T-helper 2 cell treated with Interferon-gamma antibody and Interleukin-4, amounts not matched to agents 100 ng/mL and 5 ng/mL, for 36 hours (primary cell): Measurements from ENCODE around the gene DISP2. TPM values are rescaled to one million over a fixed set of nuclear protein-coding genes. Genes with fewer than 3 reads are reported as not detected.

Source experiments
- intact Hi-C: fragments of 100-400 bp; cut with micrococcal nuclease; formaldehyde crosslinking; loops from one replicate; pipeline ENCODE4 v1.15.1; 2023
- total RNA-seq: library from RNA; stranded (reverse); gene quantifications from 2 replicates; pipeline ENCODE4 v1.2.3, GENCODE V29; 2022

The DISP2 gene
- total RNA-seq, 1 donor from 2014 or later = 0.32 TPM

DNA sequence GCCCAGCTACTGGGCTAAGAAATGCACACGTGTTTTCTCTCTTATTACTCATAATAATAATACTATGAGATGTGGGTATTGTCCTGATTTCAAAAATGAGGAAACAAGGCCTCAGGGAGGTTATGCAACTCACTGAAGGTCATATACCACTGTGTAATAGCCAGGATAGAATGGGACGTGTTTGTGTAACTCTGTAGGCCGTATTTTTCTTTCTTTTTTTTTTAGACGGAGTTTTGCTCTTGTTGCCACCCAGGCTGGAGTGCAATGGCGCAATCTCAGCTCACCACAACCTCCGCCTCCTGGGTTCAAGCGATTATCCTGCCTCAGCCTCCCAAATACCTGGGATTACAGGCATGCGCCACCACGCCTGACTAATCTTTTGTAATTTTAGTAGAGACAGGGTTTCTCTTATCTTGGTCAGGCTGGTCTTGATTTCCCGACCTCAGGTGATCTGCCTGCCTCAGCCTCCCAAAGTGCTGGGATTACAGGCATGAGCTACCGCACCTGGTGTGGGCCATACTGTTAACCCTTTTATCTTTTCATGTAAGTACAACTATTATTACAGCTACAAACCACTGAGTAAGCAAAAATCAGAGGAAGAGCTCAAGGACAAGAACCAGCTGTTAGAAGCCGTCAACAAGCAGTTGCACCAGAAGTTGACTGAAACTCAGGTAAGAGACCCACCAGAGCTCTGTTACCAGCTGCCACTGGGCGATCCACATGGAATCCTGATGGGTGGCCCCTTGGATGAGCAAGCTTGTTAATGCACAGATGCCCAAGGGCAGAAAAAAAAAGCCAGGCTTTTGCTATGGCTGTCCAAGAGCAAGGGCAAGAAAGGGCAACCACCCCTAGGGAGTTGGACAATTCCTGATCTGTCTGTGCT, 31.2 kb downstream of the DISP2 start:
- intact Hi-C loops = no loop called here

DNA sequence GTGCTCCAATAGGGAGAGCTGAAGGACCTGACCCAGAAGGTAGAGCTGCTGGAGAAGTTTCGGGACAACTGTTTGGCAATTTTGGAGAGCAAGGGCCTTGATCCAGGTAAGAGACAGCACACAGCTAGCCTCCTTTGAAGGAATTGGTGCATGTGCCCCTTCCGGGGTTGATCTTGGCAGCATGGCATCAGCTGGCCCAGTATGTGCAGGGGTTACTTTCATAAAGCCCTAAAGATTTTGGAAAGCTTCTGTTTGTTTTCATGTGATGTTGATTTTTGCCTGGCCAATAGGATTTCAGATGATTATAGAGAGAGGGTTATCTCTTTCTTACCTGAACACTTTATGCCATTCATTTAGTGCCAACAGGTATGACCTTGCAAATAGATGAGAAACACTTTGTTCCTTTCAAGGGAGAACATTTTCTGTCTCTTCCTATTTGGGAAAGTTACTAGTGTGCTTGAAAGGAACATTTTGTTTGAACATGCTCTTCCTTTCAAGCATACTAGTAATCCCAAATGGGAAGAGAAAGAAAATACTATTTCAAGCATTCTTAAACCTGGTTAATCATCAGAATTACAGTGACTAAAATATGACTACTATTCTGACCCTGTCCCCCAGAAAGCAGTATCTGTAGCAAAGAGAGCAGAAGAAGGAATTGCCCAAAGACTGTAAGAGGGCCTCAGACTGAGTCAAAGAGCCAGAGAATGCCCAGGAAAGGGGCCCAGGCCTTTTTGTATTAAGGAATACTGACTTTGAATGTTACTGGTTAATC, 32.0 kb downstream of the DISP2 start:
- intact Hi-C loops = no loop called here

DNA sequence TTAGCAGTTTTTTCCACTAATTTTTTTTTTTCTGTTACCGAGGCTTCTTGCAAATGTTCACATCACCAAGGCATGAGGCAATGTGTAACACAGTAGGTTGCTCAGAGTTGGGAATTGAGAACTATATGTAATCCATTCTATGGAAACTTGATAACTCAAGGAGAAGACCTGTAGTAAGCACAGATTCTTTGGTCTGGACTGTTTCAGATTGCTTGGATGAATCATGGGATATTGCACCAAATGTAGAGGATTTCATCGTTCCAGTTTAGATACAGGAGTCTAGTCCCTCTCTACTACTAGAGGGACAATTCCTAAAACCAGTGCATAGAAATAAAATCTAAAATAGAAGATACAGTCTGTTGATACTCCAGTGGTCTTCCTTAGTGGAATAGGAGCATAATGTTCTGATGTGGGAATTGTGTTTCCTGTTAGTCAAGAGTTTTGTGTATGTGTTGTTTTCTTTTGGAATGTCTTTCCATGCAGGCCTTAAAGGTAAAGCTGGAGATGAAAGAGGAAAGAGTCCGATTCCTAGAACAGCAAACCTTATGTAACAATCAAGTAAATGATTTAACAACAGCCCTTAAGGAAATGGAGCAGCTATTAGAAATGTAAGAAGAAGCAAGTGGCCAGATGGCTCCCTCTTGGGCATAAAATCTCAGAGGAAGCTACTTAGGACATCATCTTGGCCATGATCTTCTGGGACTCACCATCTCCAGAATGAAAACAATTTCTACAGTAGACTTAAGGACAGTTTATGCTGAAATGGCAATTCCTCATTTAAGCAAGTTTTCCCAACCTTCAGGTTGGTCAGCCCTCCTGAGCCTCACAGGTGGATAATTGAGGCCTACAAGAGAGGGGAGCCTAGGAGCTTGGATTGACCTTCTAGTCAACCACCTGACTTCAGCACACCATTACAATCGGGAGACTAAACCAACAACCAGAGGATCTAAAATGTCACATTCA, 35.2 kb downstream of the DISP2 start:
- intact Hi-C loops = no loop called here

GRCh38 chr15:40397688-40398412, 39.8 kb downstream of the DISP2 start:
- intact Hi-C loops = no loop called here

DNA sequence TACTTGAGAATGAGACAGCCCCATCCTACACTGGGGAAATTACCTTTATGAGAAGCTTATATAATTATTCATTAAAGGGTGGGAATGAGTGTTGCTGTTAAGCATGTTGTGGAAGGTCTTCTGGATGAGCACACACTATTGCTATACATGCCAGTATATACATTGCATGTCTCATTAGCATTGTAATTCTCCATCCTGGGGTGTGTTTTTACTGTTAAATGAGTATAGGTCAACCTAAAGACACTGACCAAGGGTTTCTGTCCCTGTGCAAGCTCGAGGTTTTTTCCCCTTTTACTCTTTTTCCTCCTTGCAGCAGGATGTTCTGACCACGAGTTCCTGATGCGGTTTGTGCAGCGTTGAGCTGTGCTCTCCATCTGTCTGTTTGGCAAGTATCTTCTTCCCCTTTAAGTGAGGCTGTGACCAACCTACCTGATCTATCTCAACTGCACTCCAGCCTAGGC, 40.4 kb downstream of the DISP2 start:
- intact Hi-C loops = no loop called here

DNA sequence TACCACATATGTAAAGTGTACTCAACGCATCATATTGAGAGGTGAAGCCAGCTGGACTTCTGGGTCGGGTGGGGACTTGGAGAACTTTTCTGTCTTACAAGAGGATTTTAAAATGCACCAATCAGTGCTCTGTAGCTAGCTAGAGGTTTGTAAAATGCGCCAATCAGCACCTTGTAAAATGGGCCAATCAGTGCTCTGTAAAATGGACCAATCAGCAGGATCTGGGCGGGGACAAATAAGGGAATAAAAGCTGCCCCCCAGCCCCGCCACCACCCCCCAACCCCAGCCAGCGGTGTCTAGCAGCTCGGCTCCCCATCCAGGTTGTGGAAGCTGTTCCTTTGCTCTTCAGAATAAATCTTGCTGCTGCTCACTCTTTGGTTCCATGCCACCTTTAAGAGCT, 41.4 kb downstream of the DISP2 start:
- intact Hi-C loops = no loop called here

DNA sequence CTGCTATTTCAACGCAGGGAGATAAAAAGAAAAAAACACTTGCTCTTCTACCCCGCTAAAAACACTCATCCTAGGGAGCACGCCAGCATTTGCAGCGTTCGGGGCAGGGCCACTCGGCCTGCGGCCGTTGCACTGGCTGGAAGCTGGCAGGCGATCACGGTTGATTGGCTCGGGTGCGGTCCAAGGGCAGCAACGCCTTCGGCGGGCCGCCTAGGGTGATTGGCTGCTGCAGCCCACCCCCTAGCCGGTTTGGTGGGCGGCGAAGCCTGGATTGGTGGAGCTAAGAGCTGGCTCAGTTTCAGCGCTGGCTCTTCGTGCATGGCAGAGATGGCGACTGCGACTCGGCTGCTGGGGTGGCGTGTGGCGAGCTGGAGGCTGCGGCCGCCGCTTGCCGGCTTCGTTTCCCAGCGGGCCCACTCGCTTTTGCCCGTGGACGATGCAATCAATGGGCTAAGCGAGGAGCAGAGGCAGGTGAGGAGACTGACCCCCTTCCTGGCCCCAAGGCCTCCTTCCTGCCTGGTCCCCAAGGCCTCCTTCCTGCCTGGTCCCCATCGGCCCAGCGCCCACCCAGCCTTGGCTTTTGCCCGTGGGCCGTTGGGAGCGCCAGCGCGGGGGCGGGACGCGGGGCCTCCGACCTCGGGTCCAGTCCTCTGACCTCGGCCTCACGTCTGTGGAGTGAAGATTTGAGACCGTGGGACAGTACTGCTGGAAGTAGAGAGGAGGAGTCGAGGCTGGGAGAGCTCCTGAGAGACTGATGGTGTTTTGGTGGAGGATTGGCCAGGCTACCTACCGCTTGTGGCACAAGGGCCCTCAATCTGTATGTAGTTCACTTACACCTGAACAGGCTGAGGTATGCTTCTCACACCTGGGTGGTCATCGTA, 47.7 kb downstream of the DISP2 start, which contains the start of gene IVD:
TSS of gene IVD (plus strand) at position 295 of the 881 bp plus-strand sequence. CDS start at position 328, 33 bp downstream.
- intact Hi-C loops = loop anchor here (1.0 to 5.0 kb wide), 2 partner anchors 23 to 63 kb away; partner anchors contain the start of genes CCDC9B and KNSTRN

DNA sequence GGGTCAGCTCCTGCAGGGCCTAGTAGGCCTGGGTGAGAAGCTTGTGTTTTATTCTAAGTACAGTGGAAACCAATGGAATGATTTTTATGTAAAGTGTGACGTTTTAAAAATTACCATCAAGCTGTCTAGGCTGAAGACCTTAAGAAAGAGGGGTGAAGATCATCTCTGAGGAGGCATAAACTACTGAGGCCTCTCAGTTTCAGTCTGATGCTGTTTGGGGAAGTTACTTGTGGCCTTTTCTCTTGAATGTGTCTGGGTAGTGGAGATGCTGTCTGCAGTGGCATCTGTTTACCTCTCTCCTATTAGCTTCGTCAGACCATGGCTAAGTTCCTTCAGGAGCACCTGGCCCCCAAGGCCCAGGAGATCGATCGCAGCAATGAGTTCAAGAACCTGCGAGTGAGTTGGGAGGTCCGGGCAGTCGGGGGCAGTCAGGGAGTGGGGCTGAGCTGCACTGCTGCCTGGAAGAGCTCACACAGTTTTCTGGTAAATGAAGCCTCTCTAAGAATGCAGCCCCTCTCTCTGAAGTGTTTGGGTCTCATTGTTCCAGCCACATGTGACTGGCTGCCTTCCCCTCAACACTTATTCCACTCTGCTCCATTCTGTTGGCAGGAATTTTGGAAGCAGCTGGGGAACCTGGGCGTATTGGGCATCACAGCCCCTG, 49.4 kb downstream of the DISP2 start:
- intact Hi-C loops = loop anchor here (5.0 kb wide), 1 partner anchor 65 kb away; the partner anchor contains the start of gene CCDC9B

- intact Hi-C loops = loop anchor here (5.0 kb wide), 1 partner anchor 67 kb away; the partner anchor contains the start of gene CCDC9B
These were observed 51.3 kb downstream of the DISP2 start for GRCh38 chr15:40409366-40409765.

- intact Hi-C loops = no loop called here
These were observed 52.5 kb downstream of the DISP2 start for GRCh38 chr15:40410476-40410875.

- intact Hi-C loops = no loop called here
These were observed 54.2 kb downstream of the DISP2 start for GRCh38 chr15:40412095-40412759.

- intact Hi-C loops = no loop called here
These were observed 55.0 kb downstream of the DISP2 start for GRCh38 chr15:40413036-40413435.

DNA sequence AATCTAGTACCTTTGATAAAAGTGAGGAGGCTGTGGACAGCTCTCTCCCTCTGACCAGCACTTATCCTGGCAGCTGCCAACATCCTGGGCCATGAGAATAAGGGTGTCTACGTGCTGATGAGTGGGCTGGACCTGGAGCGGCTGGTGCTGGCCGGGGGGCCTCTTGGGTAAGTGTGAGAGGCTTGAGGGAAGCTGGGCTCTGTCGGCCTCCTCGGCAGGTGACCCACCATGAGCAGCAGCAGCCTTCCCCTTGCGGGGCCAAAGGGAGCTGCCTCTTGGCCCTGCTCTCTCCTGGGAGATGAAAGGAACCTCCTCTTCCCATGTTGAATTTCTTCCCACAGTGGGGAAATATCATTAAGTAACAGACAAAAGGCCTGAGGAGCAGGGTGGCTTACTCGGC, 56.8 kb downstream of the DISP2 start:
- intact Hi-C loops = no loop called here

DNA sequence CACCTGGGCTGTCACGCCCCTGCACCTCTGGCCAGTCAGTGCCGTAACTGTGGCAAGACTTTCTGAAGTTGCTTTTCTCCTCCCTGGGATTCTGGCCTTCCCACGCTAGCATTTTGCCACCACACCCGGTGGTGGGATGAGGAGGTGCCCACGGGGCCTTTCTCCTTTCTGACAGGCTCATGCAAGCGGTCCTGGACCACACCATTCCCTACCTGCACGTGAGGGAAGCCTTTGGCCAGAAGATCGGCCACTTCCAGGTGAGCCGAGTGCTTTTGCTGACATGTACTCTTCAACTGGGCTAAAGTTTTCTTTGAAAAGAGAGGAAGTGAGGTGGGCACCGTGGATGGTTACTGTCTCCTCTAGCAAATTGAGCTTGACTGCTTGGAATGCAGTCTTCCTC, 57.2 kb downstream of the DISP2 start:
- intact Hi-C loops = no loop called here

- intact Hi-C loops = no loop called here
These were observed 58.0 kb downstream of the DISP2 start for GRCh38 chr15:40416056-40416455.

- intact Hi-C loops = no loop called here
These were observed 60.1 kb downstream of the DISP2 start for GRCh38 chr15:40418126-40418525.

- intact Hi-C loops = loop anchor here (5.0 kb wide), 1 partner anchor 138 kb away; the partner anchor contains the start of gene ANKRD63
These were observed 62.2 kb downstream of the DISP2 start for GRCh38 chr15:40420071-40420713.
